ENCODE results near the gene UBE3C. TPM values are rescaled to one million over a fixed set of nuclear protein-coding genes. Genes with fewer than 3 reads are reported as not detected.

UBE3C gene
- total and polyA plus RNA-seq, 8 donors: 13.5 to 162 (median 64.8) TPM

DNA sequence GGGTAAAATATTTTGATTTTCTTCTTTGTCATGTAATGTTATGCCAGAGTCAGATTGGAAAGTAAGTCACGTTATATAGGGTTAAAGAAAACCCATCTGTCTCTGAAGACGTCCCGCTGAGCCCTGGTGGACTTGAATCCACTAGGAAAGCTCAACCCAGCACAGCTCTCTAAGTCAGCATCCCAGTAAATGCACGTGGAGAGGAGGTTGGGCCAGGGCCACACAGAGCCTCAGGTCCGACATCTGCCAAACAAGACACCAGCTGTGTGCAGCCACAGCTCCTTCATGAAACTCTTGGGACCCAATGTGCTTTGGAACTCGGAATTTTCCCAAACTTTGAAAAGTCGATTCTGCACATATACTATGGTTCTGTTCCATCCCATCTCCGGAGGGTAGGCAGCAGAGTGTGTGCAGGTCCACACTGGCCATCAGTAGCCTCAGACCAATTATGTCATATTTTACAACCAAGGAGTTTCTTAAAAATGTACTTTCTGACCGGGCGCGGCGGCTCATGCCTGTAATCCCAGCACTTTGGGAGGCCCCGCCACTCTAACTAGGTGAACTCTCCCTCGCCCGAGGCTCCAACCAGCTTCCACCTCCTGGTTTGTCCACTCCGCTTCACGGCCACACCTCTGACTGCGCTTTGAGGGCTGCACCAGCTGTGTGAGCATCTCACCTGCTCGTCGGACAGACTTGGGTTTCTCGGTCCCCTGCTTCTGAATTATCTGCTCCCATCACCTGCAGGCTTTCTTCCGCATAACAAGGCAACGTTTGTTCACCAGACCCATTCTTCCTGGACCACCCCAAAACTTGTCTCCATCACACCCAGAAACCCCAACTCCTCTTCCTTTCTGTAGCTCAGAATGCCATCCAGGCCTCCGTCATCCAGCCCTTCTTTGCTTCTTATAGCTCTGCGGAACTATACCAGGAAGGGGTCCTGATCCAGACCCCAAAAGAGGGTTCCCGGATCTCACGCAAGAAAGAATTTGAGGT lies 168.4 kb downstream of the UBE3C start:
- H3K4me1 ChIP-seq: no peaks in the 10 kb centered on the region
- H3K36me3 ChIP-seq: no peaks in the 10 kb centered on the region
- no peaks in the 10 kb centered on the region for H3K27me3 ChIP-seq
- H3K9me3 ChIP-seq: no peaks in the 10 kb centered on the region
- WGBS, 5 donors: 78 to 86% (median 84%) methylated on average over 27 of the region's 27 CpGs
- H3K27ac ChIP-seq: no peak overlapping the region
- TF ChIP-seq POLR2AphosphoS5 (IDR thresholded peaks at IDR 0.05) (no peak), CTCF (IDR thresholded peaks at IDR 0.05) (no peak), EP300 (IDR thresholded peaks at IDR 0.05) (no peak), POLR2A (IDR thresholded peaks at IDR 0.05) (no peak)
- intact Hi-C loops (cut with DNase I; ENCODE audit: low total_unique reads): no loop called here
- no peak overlapping the region for H3K4me3 ChIP-seq
- no peak for DNase-seq

- WGBS, 5 donors: 59 to 70% (median 60%) methylated on average over 10 of the region's 10 CpGs
Measured at GRCh38 chr7:157309988-157310668, 171.4 kb downstream of the UBE3C start.

DNA sequence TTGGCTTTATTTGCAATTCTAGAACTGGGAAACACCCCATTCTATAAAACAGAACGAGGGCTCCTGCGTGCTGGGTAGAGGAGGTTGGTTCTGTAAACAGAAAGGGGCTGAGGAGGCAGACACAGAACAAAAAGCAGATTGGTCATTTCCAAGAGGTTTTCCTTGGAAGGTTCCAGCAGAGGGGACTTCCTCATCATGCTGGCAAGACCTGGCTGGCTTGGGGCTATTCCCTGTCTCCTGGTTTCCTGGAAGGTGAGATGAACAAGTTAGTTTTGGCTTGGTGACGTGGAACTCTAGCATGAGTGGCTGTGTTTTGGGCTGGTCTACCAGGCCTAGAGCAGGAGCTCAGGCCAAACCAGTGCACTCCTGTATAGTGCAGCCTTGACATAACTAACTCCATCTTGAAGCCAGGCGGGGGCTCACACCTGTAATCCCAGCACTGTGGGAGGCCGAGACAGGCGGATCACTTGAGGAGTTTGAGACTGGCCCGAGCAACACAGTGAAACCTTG lies 172.0 kb downstream of the UBE3C start:
- no peaks in the 10 kb centered on the region for H3K36me3 ChIP-seq
- DNase-seq: no peak
- H3K27me3 ChIP-seq: no peaks in the 10 kb centered on the region
- intact Hi-C loops (cut with DNase I; ENCODE audit: low total_unique reads): no loop called here
- H3K4me1 ChIP-seq: no peaks in the 10 kb centered on the region
- no peak overlapping the region for H3K27ac ChIP-seq
- 49 to 84% (median 70%) methylated on average over 5 to 7 of the region's 7 CpGs for WGBS, 5 donors
- no peak for TF ChIP-seq POLR2A (IDR thresholded peaks at IDR 0.05)
- TF ChIP-seq EP300 (IDR thresholded peaks at IDR 0.05): no peak
- TF ChIP-seq CTCF (IDR thresholded peaks at IDR 0.05): no peak
- TF ChIP-seq POLR2AphosphoS5 (IDR thresholded peaks at IDR 0.05): no peak
- no peaks in the 10 kb centered on the region for H3K9me3 ChIP-seq
- H3K4me3 ChIP-seq: no peak overlapping the region

More at GRCh38 chr7:157309988-157310668, 171.4 kb downstream of the UBE3C start:
- H3K4me3 ChIP-seq: no peak overlapping the region
- no peaks in the 10 kb centered on the region for H3K4me1 ChIP-seq
- H3K27ac ChIP-seq: no peak overlapping the region
- no peaks in the 10 kb centered on the region for H3K9me3 ChIP-seq
- no peak for TF ChIP-seq CTCF (IDR thresholded peaks at IDR 0.05)
- TF ChIP-seq EP300 (IDR thresholded peaks at IDR 0.05): no peak
- TF ChIP-seq POLR2AphosphoS5 (IDR thresholded peaks at IDR 0.05): no peak
- no peak for TF ChIP-seq POLR2A (IDR thresholded peaks at IDR 0.05)
- no peaks in the 10 kb centered on the region for H3K36me3 ChIP-seq
- intact Hi-C loops (cut with DNase I; ENCODE audit: low total_unique reads): no loop called here
- no peaks in the 10 kb centered on the region for H3K27me3 ChIP-seq
- DNase-seq: peak in 1 of 2 donors; percentile 34

GRCh38 chr7:157312941-157313340 lies 174.2 kb downstream of the UBE3C start:
- H3K27me3 ChIP-seq: no peaks in the 10 kb centered on the region
- DNase-seq: no peak
- H3K9me3 ChIP-seq: no peaks in the 10 kb centered on the region
- no peak for TF ChIP-seq POLR2AphosphoS5 (IDR thresholded peaks at IDR 0.05)
- no peak for TF ChIP-seq POLR2A (IDR thresholded peaks at IDR 0.05)
- TF ChIP-seq CTCF (IDR thresholded peaks at IDR 0.05): no peak
- no peak for TF ChIP-seq EP300 (IDR thresholded peaks at IDR 0.05)
- intact Hi-C loops (cut with DNase I; ENCODE audit: low total_unique reads): no loop called here
- H3K4me1 ChIP-seq: no peaks in the 10 kb centered on the region
- no peak overlapping the region for H3K4me3 ChIP-seq
- no peak overlapping the region for H3K27ac ChIP-seq
- no peaks in the 10 kb centered on the region for H3K36me3 ChIP-seq
- WGBS, 5 donors: 75 to 87% (median 82%) methylated on average over 7 of the region's 7 CpGs
